ENCODE results near the gene KMT5C.

KMT5C gene

DNA sequence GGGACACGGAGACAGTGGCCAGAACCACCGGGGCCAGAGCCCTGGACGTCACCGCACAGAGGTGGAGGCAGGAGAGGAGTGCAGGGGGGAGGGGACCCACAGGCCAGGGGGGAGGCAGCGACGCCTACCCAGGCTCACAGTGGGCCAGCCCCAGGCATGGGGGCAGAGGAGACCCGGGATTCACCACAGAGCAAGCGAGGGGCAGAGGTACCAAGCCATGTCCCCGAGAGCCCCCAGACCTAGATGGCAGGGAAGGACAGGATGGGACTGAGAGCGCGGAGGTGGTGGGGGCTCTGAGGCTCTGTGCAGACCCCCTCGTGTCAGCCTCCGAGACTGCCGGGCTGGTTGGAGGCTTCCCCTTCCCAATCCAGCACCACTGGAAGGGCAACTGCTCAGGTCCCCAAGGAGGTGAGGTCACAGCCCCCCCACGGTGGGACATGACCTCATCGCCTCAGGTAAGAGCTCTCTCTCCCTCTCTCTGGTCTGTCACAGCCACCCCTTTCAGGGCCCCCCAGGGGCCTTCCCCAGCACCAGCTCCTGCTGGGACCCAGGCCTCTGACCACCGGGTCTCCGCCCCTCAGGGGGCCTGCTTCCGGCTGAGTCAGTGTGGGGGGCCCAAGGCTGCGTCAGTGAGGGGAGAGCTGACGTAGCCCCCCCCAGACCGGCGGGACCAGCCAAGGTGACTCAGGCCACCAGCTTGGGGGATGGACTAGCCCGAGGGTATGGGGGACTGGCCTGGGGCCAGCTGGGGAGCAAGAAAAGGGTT, 32.8 kb downstream of the KMT5C start:
- CTCF ChIA-PET = interaction anchor here (2.1 to 2.4 kb wide), 2 partner anchors 11 to 70 kb away, joined by 12 to 14 read pairs; partner anchors contain the start of gene TMEM238
- POLR2A ChIA-PET = interaction anchor here (0.9 to 1.1 kb wide), 4 partner anchors 9 to 35 kb away, joined by 3 to 7 read pairs (median 3); partner anchors contain the start of genes GARIN5B and UBE2S
- TF ChIP-seq, protein P1, sequence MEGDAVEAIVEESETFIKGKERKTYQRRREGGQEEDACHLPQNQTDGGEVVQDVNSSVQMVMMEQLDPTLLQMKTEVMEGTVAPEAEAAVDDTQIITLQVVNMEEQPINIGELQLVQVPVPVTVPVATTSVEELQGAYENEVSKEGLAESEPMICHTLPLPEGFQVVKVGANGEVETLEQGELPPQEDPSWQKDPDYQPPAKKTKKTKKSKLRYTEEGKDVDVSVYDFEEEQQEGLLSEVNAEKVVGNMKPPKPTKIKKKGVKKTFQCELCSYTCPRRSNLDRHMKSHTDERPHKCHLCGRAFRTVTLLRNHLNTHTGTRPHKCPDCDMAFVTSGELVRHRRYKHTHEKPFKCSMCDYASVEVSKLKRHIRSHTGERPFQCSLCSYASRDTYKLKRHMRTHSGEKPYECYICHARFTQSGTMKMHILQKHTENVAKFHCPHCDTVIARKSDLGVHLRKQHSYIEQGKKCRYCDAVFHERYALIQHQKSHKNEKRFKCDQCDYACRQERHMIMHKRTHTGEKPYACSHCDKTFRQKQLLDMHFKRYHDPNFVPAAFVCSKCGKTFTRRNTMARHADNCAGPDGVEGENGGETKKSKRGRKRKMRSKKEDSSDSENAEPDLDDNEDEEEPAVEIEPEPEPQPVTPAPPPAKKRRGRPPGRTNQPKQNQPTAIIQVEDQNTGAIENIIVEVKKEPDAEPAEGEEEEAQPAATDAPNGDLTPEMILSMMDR (IDR thresholded peaks at IDR 0.05; ENCODE audit: insufficient read depth, low read length, missing control alignments) = no peak
- DNase-seq (ENCODE audit: low read depth, low spot score) = no peak
- no peak overlapping the region for H3K4me3 ChIP-seq (ENCODE audit: low read depth, low read length)

GRCh38 chr19:55373306-55373992, 33.8 kb downstream of the KMT5C start:
- DNase-seq (ENCODE audit: low read depth, low spot score) = no peak

GRCh38 chr19:55373993-55374757, 34.5 kb downstream of the KMT5C start:
- no peak for DNase-seq (ENCODE audit: low read depth, low spot score)
- CTCF ChIA-PET = no interaction called here
- H3K4me3 ChIP-seq (ENCODE audit: low read depth, low read length) = no peak overlapping the region
- TF ChIP-seq, protein P1 (IDR thresholded peaks at IDR 0.05; ENCODE audit: insufficient read depth, low read length, missing control alignments) = no peak
- POLR2A ChIA-PET = interaction anchor here (0.6 kb wide), 1 partner anchor 34 kb away, joined by 3 read pairs; the partner anchor contains the start of gene UBE2S

More at GRCh38 chr19:55373306-55373992, 33.8 kb downstream of the KMT5C start:
- H3K4me3 ChIP-seq (ENCODE audit: low read depth, low read length) = no peak overlapping the region
- ChIA-PET POLR2A (interaction anchor here (0.9 to 1.1 kb wide), 3 partner anchors 10 to 34 kb away, joined by 3 to 7 read pairs (median 3); partner anchors contain the start of gene GARIN5B), CTCF (interaction anchor here (2.1 to 2.4 kb wide), 2 partner anchors 10 to 71 kb away, joined by 12 to 14 read pairs; partner anchors contain the start of gene TMEM238)
- TF ChIP-seq, protein P1 (IDR thresholded peaks at IDR 0.05; ENCODE audit: insufficient read depth, low read length, missing control alignments) = no peak

DNA sequence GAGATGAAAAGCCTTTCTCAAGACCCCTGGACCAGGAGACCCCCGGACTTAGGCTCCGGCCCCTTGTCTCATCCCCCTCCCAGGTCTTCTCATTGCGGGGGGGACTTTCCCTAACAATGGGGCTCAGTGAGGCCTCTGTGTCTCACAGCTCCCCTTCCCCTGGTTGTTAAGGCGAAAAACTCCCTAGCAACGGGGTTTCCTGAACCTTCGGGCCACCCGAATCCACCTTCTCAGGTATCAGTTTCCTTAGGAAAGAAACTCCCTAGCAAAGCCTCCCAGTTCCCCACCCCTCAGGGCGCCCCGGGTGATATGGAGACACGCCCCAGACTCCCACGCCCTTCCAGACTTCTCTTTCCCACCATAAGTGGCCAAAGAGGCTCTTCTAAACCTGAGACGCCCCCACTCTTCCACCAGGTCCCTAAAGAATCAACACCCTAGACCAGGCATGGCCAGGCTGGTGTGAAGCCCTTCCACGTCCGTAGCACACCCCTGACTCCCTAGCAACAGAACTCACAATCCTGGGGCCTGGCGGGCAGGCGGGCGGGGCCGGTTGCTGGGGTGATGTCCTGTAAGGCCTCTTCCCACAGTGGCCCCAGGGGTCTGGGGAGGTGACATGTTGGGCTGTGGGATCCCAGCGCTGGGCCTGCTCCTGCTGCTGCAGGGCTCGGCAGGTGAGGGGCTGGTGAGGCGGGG, 36.7 kb downstream of the KMT5C start, which contains the start of gene TMEM190:
Gene TMEM190, plus strand, starts transcription at position 586 of the 693 bp plus-strand sequence. Its CDS starts 28 bp downstream, at position 614.
- H3K4me3 ChIP-seq (ENCODE audit: low read depth, low read length) = no peak within 1 kb of the TSS
- DNase-seq (ENCODE audit: low read depth, low spot score) = no peak
- POLR2A ChIA-PET = no interaction called here
- TF ChIP-seq, protein P1 (IDR thresholded peaks at IDR 0.05; ENCODE audit: insufficient read depth, low read length, missing control alignments) = no peak
- CTCF ChIA-PET = interaction anchor here (1.0 to 1.1 kb wide), 2 partner anchors 8 to 12 kb away, joined by 3 read pairs; partner anchors contain the start of gene TMEM238

DNA sequence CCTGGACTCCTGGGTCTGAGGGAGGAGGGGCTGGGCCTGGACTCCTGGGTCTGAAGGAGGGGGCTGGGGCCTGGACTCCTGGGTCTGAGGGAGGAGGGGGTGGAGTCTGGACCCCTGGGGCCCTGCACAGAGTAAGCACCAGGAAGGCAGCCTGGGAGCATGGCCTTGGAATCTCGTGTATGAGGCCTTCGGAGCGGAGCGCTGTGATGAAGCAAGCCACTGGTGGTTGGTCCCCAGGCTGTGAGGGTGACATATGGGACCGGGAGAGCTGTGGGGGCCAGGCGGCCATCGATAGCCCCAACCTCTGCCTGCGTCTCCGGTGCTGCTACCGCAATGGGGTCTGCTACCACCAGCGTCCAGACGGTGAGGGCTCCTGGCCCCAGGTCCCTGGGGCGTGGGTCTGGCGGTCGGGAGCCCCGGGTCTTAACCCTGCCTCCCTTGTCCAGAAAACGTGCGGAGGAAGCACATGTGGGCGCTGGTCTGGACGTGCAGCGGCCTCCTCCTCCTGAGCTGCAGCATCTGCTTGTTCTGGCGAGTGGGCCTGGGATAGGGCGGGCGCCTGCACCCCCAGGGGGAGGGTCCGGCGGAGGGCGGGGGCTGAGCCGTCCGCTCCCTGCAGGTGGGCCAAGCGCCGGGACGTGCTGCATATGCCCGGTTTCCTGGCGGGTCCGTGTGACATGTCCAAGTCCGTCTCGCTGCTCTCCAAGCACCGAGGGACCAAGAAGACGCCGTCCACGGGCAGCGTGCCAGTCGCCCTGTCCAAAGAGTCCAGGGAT, 37.9 kb downstream of the KMT5C start:
- ChIA-PET CTCF (no interaction called here), POLR2A (no interaction called here)
- DNase-seq (ENCODE audit: low read depth, low spot score) = no peak
- TF ChIP-seq, protein P1 (IDR thresholded peaks at IDR 0.05; ENCODE audit: insufficient read depth, low read length, missing control alignments) = no peak
- H3K4me3 ChIP-seq (ENCODE audit: low read depth, low read length) = no peak overlapping the region
